ENCODE measurements around the gene CLCN3. TPM values are rescaled to one million over a fixed set of nuclear protein-coding genes. Genes with fewer than 3 reads are reported as not detected.

Gene CLCN3
- total and polyA plus RNA-seq, 2 of the 13 experiments (the other 11 are each of a cell fraction or from before 2014, with no cell fraction given), result 13.6 to 23.7 TPM

GRCh38 chr4:169757575-169758184, 137.3 kb downstream of the CLCN3 start, which contains the start of gene HPF1 (continued):
- no peak for TF ChIP-seq SMARCC2 (IDR thresholded peaks at IDR 0.05)
- TF ChIP-seq POLR2G (IDR thresholded peaks at IDR 0.05; ENCODE audit: low read depth, low read length), result peak; percentile 76
- no peak for TF ChIP-seq ZNF253 (CRISPR knock-in tag; IDR thresholded peaks at IDR 0.05; ENCODE audit: borderline replicate concordance)
- TF ChIP-seq CC2D1A (CRISPR knock-in tag; IDR thresholded peaks at IDR 0.05), result no peak
- TF ChIP-seq KAT8 (CRISPR knock-in tag; IDR thresholded peaks at IDR 0.05), result peak; percentile 96
- no peak for TF ChIP-seq ONECUT2 (CRISPR knock-in tag; IDR thresholded peaks at IDR 0.05)
- no peak for TF ChIP-seq ZNF790 (CRISPR knock-in tag; IDR thresholded peaks at IDR 0.05; ENCODE audit: borderline replicate concordance)
- peak; percentile 62; the same call in 1 of the 2 replicates for TF ChIP-seq ZNF205 (CRISPR knock-in tag; IDR thresholded peaks at IDR 0.05)
- TF ChIP-seq YY1 (IDR thresholded peaks at IDR 0.05; ENCODE audit: insufficient read depth, insufficient replicate concordance, low read depth, low read length), result peak; percentile 82
- TF ChIP-seq ZNF280B (CRISPR knock-in tag; IDR thresholded peaks at IDR 0.05; ENCODE audit: borderline replicate concordance), result peak; percentile 61; the same call in 1 of the 2 replicates
- no peak for TF ChIP-seq SP1 (IDR thresholded peaks at IDR 0.05)
- peak; percentile 96 for TF ChIP-seq SP1 (CRISPR knock-in tag; IDR thresholded peaks at IDR 0.05)
- 0 out of 2 replicates have a peak, but pooled peaks have one; percentile 41 for TF ChIP-seq PITX1 (CRISPR knock-in tag; IDR thresholded peaks at IDR 0.05)
- peak; percentile 53; the same call in 1 of the 2 replicates for TF ChIP-seq ZNF556 (CRISPR knock-in tag; IDR thresholded peaks at IDR 0.05; ENCODE audit: borderline replicate concordance)
- TF ChIP-seq ZNF282 (IDR thresholded peaks at IDR 0.05; ENCODE audit: partially characterized antibody), result no peak
- TF ChIP-seq ZNF564 (CRISPR knock-in tag; IDR thresholded peaks at IDR 0.05), result peak; percentile 84; the same call in 1 of the 2 replicates
- TF ChIP-seq HDAC1 (CRISPR knock-in tag; IDR thresholded peaks at IDR 0.05), result peak; percentile 67
- TF ChIP-seq ZFP41 (CRISPR knock-in tag; IDR thresholded peaks at IDR 0.05; ENCODE audit: borderline replicate concordance), result no peak
- TF ChIP-seq SOX13 (IDR thresholded peaks at IDR 0.05), result no peak
- peak in 1 of 2 experiments; percentile 16; a peak in 1 of 4 replicates for TF ChIP-seq SOX13 (CRISPR knock-in tag; conservative IDR thresholded peaks at IDR 0.05 in 1 of 2, IDR thresholded peaks at IDR 0.05 in 1 of 2)
- TF ChIP-seq ZBTB39 (CRISPR knock-in tag; IDR thresholded peaks at IDR 0.05), result no peak
- TF ChIP-seq SKIL (CRISPR knock-in tag; IDR thresholded peaks at IDR 0.05; ENCODE audit: borderline replicate concordance), result no peak
- TF ChIP-seq LCORL (IDR thresholded peaks at IDR 0.05), result peak; percentile 80; the same call in 1 of the 2 replicates
- peak; percentile 80; the same call in 1 of the 2 replicates for TF ChIP-seq LCORL (CRISPR knock-in tag; IDR thresholded peaks at IDR 0.05)
- no peak for TF ChIP-seq PCBP2 (optimal IDR thresholded peaks at IDR 0.05; ENCODE audit: low read depth, low read length, poor library complexity, severe bottlenecking)
- no peak for TF ChIP-seq GZF1 (CRISPR knock-in tag; IDR thresholded peaks at IDR 0.05)

Measured in HepG2 (cell line).